H1 (cell line): Measurements from ENCODE around the gene KCND3. TPM values are rescaled to one million over a fixed set of nuclear protein-coding genes. Genes with fewer than 3 reads are reported as not detected.

ENCODE experiments used
- CTCF ChIA-PET: fragments of 300-600 bp; sonication (Branson Sonifier 250); formaldehyde crosslinking; loops from one replicate; lab custom pipeline; 2021; ENCODE audit not compliant: partially characterized antibody; lab: Charles Lee
- POLR2A ChIA-PET: fragments of 300-600 bp; sonication (Branson Sonifier 250); formaldehyde crosslinking; loops from one replicate; lab custom pipeline; 2021; ENCODE audit warnings: inconsistent platforms; ENCODE audit not compliant: partially characterized antibody; lab: Charles Lee
- DNase-seq, 2 experiments: peaks; one replicate each; pipeline versions ENCODE4 v3.0.0 to v3.0.0-alpha.2; 2010 to 2022; ENCODE audit warnings: low spot score in 2 of 2, low read depth in 1 of 2, mixed read lengths in 1 of 2
- FAIRE-seq: peaks from 2 replicates; lab custom pipeline; 2011; peaks lifted over from hg19 to GRCh38; lab: Jason Lieb, UNC
- H2AFZ ChIP-seq: 2 replicates; pipeline ENCODE4 v1.8.1; 2012; ENCODE audit warnings: low read length, inconsistent platforms
- H2AK5ac ChIP-seq: 2 replicates; pipeline ENCODE4 v1.6.1; 2013; ENCODE audit warnings: low read depth, low read length
- H2BK120ac ChIP-seq: replicated peaks from 2 replicates; pipeline ENCODE3; 2013; ENCODE audit warnings: low read depth, low read length, inconsistent platforms
- H2BK12ac ChIP-seq: 2 replicates; pipeline ENCODE4 v1.6.1; 2013; ENCODE audit warnings: low read depth, low read length
- H2BK15ac ChIP-seq: 2 replicates; pipeline ENCODE4 v1.6.1; 2013; ENCODE audit warnings: low read length
- H2BK20ac ChIP-seq: 2 replicates; pipeline ENCODE4 v1.6.1; 2013; ENCODE audit warnings: low read length
- H2BK5ac ChIP-seq: 2 replicates; pipeline ENCODE4 v1.6.1; 2013; ENCODE audit warnings: low read depth, low read length
- H3K14ac ChIP-seq: 2 replicates; pipeline ENCODE4 v1.6.1; 2013; ENCODE audit warnings: inconsistent platforms; ENCODE audit not compliant: insufficient read length
- H3K18ac ChIP-seq: 2 replicates; pipeline ENCODE4 v1.6.1; 2013; ENCODE audit warnings: low read length; ENCODE audit errors: extremely low read depth
- H3K23ac ChIP-seq: 2 replicates; pipeline ENCODE4 v1.6.1; 2013; ENCODE audit warnings: inconsistent platforms; ENCODE audit not compliant: insufficient read length
- H3K23me2 ChIP-seq: 2 replicates; pipeline ENCODE4 v1.6.1; 2013; ENCODE audit warnings: low read depth, low read length
- H3K27ac ChIP-seq: 2 replicates; pipeline ENCODE4 v1.6.1; 2011; ENCODE audit warnings: low read depth, low read length, inconsistent platforms
- H3K27me3 ChIP-seq, 4 experiments: replicated peaks in 1 of 4; 1 replicate in 1 of 4; 2 replicates in 3 of 4; pipeline versions ENCODE4 v1.6.1 to v1.8.1; 2011 to 2013; ENCODE audit warnings: low read length in 3 of 4, mild to moderate bottlenecking in 3 of 4, inconsistent platforms in 2 of 4, mixed read lengths in 2 of 4, moderate library complexity in 1 of 4; ENCODE audit not compliant: control insufficient read depth in 3 of 4, insufficient read depth in 3 of 4; ENCODE audit errors: extremely low read depth in 1 of 4
- H3K36me3 ChIP-seq, 4 experiments: 2 replicates each; pipeline versions ENCODE4 v1.6.1 to v1.8.1; 2011 to 2013; ENCODE audit warnings: mild to moderate bottlenecking in 4 of 4, low read length in 3 of 4, moderate library complexity in 2 of 4, control low read depth in 1 of 4, inconsistent platforms in 1 of 4; ENCODE audit not compliant: insufficient read depth in 4 of 4, control insufficient read depth in 2 of 4
- H3K4ac ChIP-seq: replicated peaks from 2 replicates; pipeline ENCODE3; 2013; ENCODE audit warnings: low read length, low read depth, mixed read lengths, inconsistent platforms; ENCODE audit not compliant: insufficient read length
- H3K4me1 ChIP-seq, 4 experiments: replicated peaks in 1 of 4; 1 replicate in 1 of 4; 2 replicates in 3 of 4; pipeline versions ENCODE4 v1.6.1 to v1.8.1; 2011 to 2013; ENCODE audit warnings: low read length in 3 of 4, inconsistent platforms in 2 of 4, mixed read lengths in 1 of 4; ENCODE audit not compliant: insufficient read depth in 4 of 4, control insufficient read depth in 3 of 4
- H3K4me2 ChIP-seq, 2 experiments: 2 replicates each; pipeline versions ENCODE4 v1.6.1 to v1.8.1; 2011 to 2013; ENCODE audit warnings: low read depth in 2 of 2, low read length in 2 of 2, control low read depth in 1 of 2, inconsistent platforms in 1 of 2, mild to moderate bottlenecking in 1 of 2; ENCODE audit not compliant: insufficient read depth in 1 of 2
- H3K4me3 ChIP-seq, 4 experiments: fragments of 200-600, 300-600 bp in 1 of 4; sonication (generic), shearing (Covaris generic), sonication (Bioruptor Twin) in 1 of 4; 2 replicates each; pipeline versions ENCODE4 v1.5.1 to v1.8.1; 2011 to 2016; ENCODE audit warnings: low read length in 4 of 4, low read depth in 3 of 4, control low read depth in 2 of 4, inconsistent platforms in 2 of 4, mild to moderate bottlenecking in 2 of 4, mixed read lengths in 1 of 4, moderate library complexity in 1 of 4; ENCODE audit not compliant: insufficient read depth in 2 of 4; ENCODE audit errors: extremely low read depth in 1 of 4
- H3K56ac ChIP-seq: replicated peaks from 2 replicates; pipeline ENCODE3; 2013; ENCODE audit warnings: low read depth, mild to moderate bottlenecking, mixed read lengths, low read length, inconsistent platforms; ENCODE audit not compliant: insufficient read length
- H3K79me1 ChIP-seq: 2 replicates; pipeline ENCODE4 v1.6.1; 2013; ENCODE audit warnings: low read depth, low read length, control low read depth
- H3K79me2 ChIP-seq, 2 experiments: 2 replicates each; pipeline versions ENCODE4 v1.6.1 to v1.8.1; 2012 to 2013; ENCODE audit warnings: low read length in 2 of 2, mild to moderate bottlenecking in 2 of 2, inconsistent platforms in 1 of 2; ENCODE audit not compliant: insufficient read depth in 2 of 2, control insufficient read depth in 1 of 2
- H3K9ac ChIP-seq, 4 experiments: replicated peaks in 1 of 4; 1 replicate in 1 of 4; 2 replicates in 3 of 4; pipeline versions ENCODE4 v1.6.1 to v1.8.1; 2011 to 2013; ENCODE audit warnings: low read depth in 3 of 4, low read length in 3 of 4, control low read depth in 2 of 4, mild to moderate bottlenecking in 2 of 4, moderate library complexity in 2 of 4, inconsistent platforms in 1 of 4; ENCODE audit errors: extremely low read depth in 1 of 4
- H3K9me3 ChIP-seq, 2 experiments: 2 replicates each; pipeline versions ENCODE4 v1.6.1 to v1.8.1; 2012 to 2013; ENCODE audit warnings: mild to moderate bottlenecking in 2 of 2, moderate library complexity in 2 of 2, control low read depth in 1 of 2, inconsistent platforms in 1 of 2, low read depth in 1 of 2, low read length in 1 of 2, mixed read lengths in 1 of 2; ENCODE audit not compliant: insufficient read depth in 2 of 2
- H4K20me1 ChIP-seq, 2 experiments: replicated peaks in 1 of 2; 2 replicates each; pipeline versions ENCODE3 to v1.8.1; 2011 to 2013; ENCODE audit warnings: inconsistent platforms in 2 of 2, low read length in 2 of 2, mild to moderate bottlenecking in 1 of 2; ENCODE audit not compliant: insufficient read depth in 2 of 2, control insufficient read depth in 1 of 2
- H4K5ac ChIP-seq: 2 replicates; pipeline ENCODE4 v1.6.1; 2013; ENCODE audit warnings: low read length, low read depth, mixed read lengths, inconsistent platforms; ENCODE audit not compliant: insufficient read length
- H4K8ac ChIP-seq: 2 replicates; pipeline ENCODE4 v1.8.0; 2013; ENCODE audit warnings: mild to moderate bottlenecking, moderate library complexity, low read length, inconsistent platforms; ENCODE audit not compliant: insufficient read depth; ENCODE audit errors: extremely low read depth
- H4K91ac ChIP-seq: replicated peaks from 2 replicates; pipeline ENCODE3; 2013; ENCODE audit warnings: low read length, mixed read lengths, inconsistent platforms; ENCODE audit not compliant: insufficient read length
- BCL11A ChIP-seq, 2 experiments: IDR thresholded peaks; one replicate each; pipeline ENCODE4 v1.6.1; 2011; ENCODE audit warnings: low read depth in 2 of 2, low read length in 2 of 2, mild to moderate bottlenecking in 2 of 2
- CREB1 ChIP-seq: IDR thresholded peaks from 2 replicates; pipeline ENCODE4 v1.6.1; 2012; ENCODE audit warnings: inconsistent platforms
- CTBP2 ChIP-seq: IDR thresholded peaks from 2 replicates; pipeline ENCODE4 v1.7.0; 2011; ENCODE audit warnings: borderline replicate concordance, mild to moderate bottlenecking, moderate library complexity, mixed read lengths, low read length; ENCODE audit not compliant: insufficient read depth, insufficient read length
- EP300 ChIP-seq, 2 experiments: IDR thresholded peaks; 1 replicate in 1 of 2; 2 replicates in 1 of 2; pipeline ENCODE4 v1.6.1; 2011 to 2012; ENCODE audit warnings: low read depth in 2 of 2, low read length in 2 of 2, mild to moderate bottlenecking in 2 of 2, borderline replicate concordance in 1 of 2, inconsistent platforms in 1 of 2, moderate library complexity in 1 of 2
- PHF8 ChIP-seq: fragments of 200-600 bp; sonication (generic); conservative IDR thresholded peaks from 2 replicates; pipeline ENCODE4 v1.7.1; 2012; ENCODE audit warnings: low read depth, mild to moderate bottlenecking, inconsistent platforms, low read length, moderate library complexity
- WGBS, 2 experiments: shearing (Covaris generic) in 1 of 2; methylation state at CpG; one replicate each; pipeline versions ENCODE4 v1.1.6 to v1.1.7; 2013 to 2015; ENCODE audit warnings: low lambda C conversion rate in 2 of 2, mixed read lengths in 2 of 2, inconsistent platforms in 1 of 2, low coverage in 1 of 2, missing lambda C conversion rate in 1 of 2; ENCODE audit not compliant: insufficient replicate concordance in 2 of 2, insufficient coverage in 1 of 2, insufficient read length in 1 of 2; ENCODE audit errors: extremely low coverage in 1 of 2, missing lambda C conversion rate in 1 of 2; 5-methylcytosine and 5-hydroxymethylcytosine counted together
- polyA plus RNA-seq, 7 experiments: library from polyadenylated mRNA; depleted of rRNA in 3 of 7; stranded (reverse) in 5 of 7; unstranded in 2 of 7; fragments of >200 nt in 5 of 7; fragments of 200-250 nt in 2 of 7; gene quantifications; 1 replicate in 5 of 7; 2 replicates in 1 of 7; 4 replicates in 1 of 7; pipeline versions ENCODE4 v1.2.1 to v1.2.3, GENCODE V29; 2011 to 2013; ENCODE audit warnings: missing spikeins in 2 of 7, mixed read lengths in 2 of 7
- total RNA-seq: library from RNA; stranded (reverse); fragmentation: NEBNext Ultra II Directional; extraction: Animal tissue kit (Norgen Biotek cat#: 25700); gene quantifications from 2 replicates; pipeline ENCODE4 v1.2.1, GENCODE V29; 2021
- TF ChIP-seq, protein P1 (sequence below): IDR thresholded peaks from 2 replicates; pipeline ENCODE4 v1.6.1; 2012; ENCODE audit warnings: inconsistent platforms

KCND3 gene
- total and polyA plus RNA-seq, 2 of the 8 experiments (the other 6 are each of a cell fraction or from before 2014, with no cell fraction given): 0.14 to 0.48 TPM

DNA sequence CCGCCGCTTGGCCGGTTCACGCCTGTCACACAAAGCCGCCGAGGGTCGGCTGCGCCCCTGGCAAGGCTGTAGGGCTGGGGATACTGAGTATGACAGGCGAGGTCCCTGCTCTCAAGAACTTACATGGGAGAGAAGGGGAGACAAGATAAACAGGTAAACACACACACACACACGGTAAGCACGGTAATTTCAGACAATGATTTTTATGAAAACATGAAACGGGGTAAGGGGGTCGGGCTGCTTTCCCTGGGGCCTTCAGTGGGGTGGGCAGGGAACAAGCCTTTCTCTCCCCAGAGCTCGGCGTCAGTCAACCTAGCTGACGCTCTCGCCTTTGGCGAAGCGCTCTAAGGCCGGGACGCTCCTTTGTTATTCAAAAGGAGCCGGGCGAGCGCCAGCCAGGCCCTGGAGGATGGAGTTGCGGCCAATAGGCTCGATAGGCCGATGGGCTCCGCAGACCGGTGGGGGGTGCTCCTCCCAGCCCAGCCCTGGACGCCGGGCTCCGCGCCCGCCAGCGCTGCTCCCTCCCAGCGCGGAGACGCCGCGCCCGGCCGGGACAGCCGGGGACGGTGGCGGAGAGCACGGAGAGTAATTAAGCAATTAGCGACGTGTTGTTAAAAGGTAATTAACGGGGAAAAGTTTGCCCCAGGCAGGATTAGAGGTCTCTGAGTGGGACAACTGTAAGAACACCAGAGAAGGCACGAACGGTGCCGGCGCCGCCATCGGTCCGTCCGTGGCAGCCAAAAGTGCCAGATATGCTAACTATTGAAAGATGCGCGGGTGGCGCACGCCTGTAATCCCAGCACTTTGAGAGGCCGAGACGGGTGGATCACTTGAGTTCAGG lies 249.3 kb downstream of the KCND3 start:
- Histone ChIP-seq H3K14ac (no peak overlapping the region), H3K79me1 (no peaks in the 10 kb centered on the region; the same call in 1 of the 2 replicates), H3K79me2 (peaks cover 0 to 21% of the 10 kb centered on the region in 2 experiments; a peak in 3 of 4 replicates), H3K23ac (no peak overlapping the region), H4K20me1 (peaks cover 0 to 10% of the 10 kb centered on the region in 2 experiments), H4K8ac (peak overlapping the region; percentile 35; the same call in 1 of the 2 replicates), H3K9ac (peak overlapping the region in 3 of 4 experiments; percentile 39 to 64 (median 44); a peak in 6 of 7 replicates), H3K18ac (peak overlapping the region; percentile 93), H3K23me2 (peaks cover 16% of the 10 kb centered on the region; the same call in 1 of the 2 replicates), H3K27ac (peak overlapping the region; percentile 16; the same call in 1 of the 2 replicates), H2AK5ac (no peak overlapping the region), H3K4ac (peak overlapping the region; percentile 71), H3K27me3 (peaks cover 0 to 6% (median 4%) of the 10 kb centered on the region in 4 experiments; a peak in 3 of 7 replicates), H3K56ac (no peak overlapping the region), H2BK12ac (peak overlapping the region; percentile 91), H2BK20ac (no peak overlapping the region), H3K4me3 (peak overlapping the region; percentile 62 to 74 (median 71)), H2AFZ (peak overlapping the region; percentile 54; the same call in 1 of the 2 replicates), H3K4me2 (peak overlapping the region; percentile 89 to 97), H2BK120ac (peak overlapping the region; percentile 33), H3K4me1 (peaks cover 19 to 26% (median 23%) of the 10 kb centered on the region in 4 experiments), H4K5ac (peak overlapping the region; percentile 62), H3K9me3 (no peaks in the 10 kb centered on the region), H3K36me3 (no peaks in the 10 kb centered on the region), H2BK15ac (0 out of 2 replicates have a peak overlapping the region, but pooled peaks have one; percentile 5), H4K91ac (peak overlapping the region; percentile 71), H2BK5ac (peak overlapping the region; percentile 84)
- 3% methylated on average over 63 of the region's 63 CpGs; no CpG with 5 or more reads in 1 of the 2 experiments for WGBS, 2 experiments
- POLR2A ChIA-PET: interaction anchor here (0.9 to 19.0 kb wide), 5 partner anchors 10 to 224 kb away, joined by 3 to 343 read pairs (median 31); partner anchors contain the start of gene DDX20
- CTCF ChIA-PET: interaction anchor here (1.1 to 42.0 kb wide), 4 partner anchors 4 to 246 kb away, joined by 3 to 1070 read pairs (median 538); partner anchors contain the start of genes DDX20 and INKA2
- FAIRE-seq (no peak), DNase-seq (peak in 1 of 2 experiments; percentile 87)
- no peak for TF ChIP-seq BCL11A (IDR thresholded peaks at IDR 0.05; ENCODE audit: low read depth in 2 of 2, low read length in 2 of 2)
- TF ChIP-seq CREB1: no peak
- no peak for TF ChIP-seq PHF8
- TF ChIP-seq CTBP2: no peak
- TF ChIP-seq EP300 (IDR thresholded peaks at IDR 0.05; ENCODE audit: borderline replicate concordance in 1 of 2, low read depth in 2 of 2, low read length in 2 of 2): peak in 1 of 2 experiments; percentile 32; a peak in 1 of 3 replicates
- TF ChIP-seq, protein P1, sequence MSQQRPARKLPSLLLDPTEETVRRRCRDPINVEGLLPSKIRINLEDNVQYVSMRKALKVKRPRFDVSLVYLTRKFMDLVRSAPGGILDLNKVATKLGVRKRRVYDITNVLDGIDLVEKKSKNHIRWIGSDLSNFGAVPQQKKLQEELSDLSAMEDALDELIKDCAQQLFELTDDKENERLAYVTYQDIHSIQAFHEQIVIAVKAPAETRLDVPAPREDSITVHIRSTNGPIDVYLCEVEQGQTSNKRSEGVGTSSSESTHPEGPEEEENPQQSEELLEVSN: no peak
